HG02870 (cell line): Measurements from ENCODE around the gene KLRG1.
A peak's percentile ranks its signal among the peaks of the same experiment; 100 is the strongest.

ENCODE experiments used
- ATAC-seq: cut with Tn5 transposase; IDR thresholded peaks from one replicate; pipeline ENCODE4 v1.9.1; 2021; ENCODE audit warnings: mild to moderate bottlenecking, moderate library complexity; ENCODE audit not compliant: unreplicated experiment

KLRG1 gene

GRCh38 chr12:8989413-8989812 lies at the start of gene KLRG1:
Gene KLRG1 (plus strand): TSS chr12:8989546. CDS start chr12:8989636, 90 bp downstream.
- ATAC-seq, result no peak

- ATAC-seq, result no peak
Observed at GRCh38 chr12:8941691-8942478, 47.5 kb upstream of the KLRG1 start.

- no peak for ATAC-seq
Observed at GRCh38 chr12:8943565-8944186, 45.7 kb upstream of the KLRG1 start.

DNA sequence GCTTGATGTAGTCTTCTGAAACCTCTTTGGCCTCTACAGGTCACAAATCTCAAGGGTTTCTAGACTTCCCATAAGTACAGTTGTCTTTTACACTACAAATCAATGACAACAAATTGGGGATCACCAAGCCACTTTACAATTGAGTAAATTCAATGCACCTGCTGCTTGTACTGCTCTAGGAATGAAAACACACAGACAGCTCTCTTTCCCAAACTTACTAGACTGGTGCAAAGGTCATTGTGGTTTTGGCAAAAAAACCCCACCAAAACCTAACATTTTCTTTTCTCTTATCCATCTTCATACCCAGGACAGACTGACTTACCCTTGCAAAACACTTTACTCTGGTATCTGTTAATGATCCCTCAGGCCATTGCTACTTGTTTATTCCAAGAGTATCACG lies 42.6 kb upstream of the KLRG1 start:
- ATAC-seq, result no peak

DNA sequence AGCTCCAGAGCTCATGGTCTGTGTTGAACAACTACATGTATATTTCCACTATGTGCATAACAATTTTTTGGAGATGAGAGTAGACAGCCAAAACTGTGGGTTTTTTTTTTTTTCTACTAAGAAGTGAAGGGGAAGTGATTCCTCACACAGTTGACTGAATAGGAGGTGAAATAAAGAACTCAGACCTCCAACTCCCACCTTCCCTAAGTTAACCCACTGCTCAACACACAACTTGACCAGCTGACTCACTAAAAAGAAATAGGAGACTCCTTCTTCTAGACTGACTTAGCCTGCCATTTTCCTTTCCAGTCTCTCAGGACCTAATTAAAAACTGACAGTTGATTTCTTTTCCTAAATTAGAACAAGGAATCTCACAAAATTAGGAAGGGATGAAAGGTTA lies 41.6 kb upstream of the KLRG1 start:
- no peak for ATAC-seq

- ATAC-seq, result no peak
Observed at GRCh38 chr12:8948701-8949341, 40.5 kb upstream of the KLRG1 start.

DNA sequence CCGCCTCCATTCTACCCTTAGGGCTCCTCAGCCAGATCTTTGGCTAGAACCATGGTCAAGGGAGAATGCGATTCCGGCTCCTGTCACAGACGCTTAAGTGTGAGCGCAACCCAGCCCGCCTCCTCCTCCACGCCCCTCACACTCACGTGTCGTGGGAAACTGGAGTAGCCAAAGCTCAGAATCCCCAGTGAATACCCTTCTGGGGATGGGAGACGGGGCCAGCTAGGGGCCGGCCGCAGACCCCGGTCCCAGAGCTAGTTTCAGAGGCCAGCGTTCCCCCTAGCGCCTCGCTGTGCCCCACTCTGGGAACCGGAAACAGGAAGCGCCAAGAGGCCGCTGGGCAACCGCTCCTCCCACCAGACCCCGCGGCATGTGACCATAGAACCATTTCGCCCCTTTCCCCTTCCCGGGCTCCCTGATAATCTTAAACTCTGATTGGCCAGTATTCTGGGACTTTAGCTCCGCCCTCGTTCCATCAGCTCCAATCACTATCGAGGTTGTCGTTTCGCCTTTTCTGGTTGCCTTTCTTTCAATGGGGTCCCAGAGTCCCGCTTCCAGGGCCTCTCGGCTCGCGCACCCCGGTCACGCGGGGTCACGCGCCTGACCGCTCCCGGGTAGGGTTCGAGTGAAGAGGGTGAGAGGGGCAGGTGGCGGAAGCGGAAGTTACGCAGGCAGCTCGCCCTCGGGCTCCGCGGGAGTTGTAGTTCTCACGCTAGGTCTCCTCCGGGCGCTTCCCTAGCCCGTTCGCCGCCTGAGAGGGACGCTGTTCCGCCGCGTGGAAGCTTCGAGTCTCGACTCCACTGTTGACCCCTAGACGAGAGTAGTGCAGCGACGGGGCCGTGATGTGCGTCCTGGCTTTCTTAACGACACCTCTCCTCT lies 39.8 kb upstream of the KLRG1 start, which contains the start of gene M6PR:
TSS of gene M6PR (minus strand) at position 304 of the 879 bp plus-strand sequence. CDS start 3,241 bp downstream, outside the sequence.
- peak; percentile 80 for ATAC-seq

DNA sequence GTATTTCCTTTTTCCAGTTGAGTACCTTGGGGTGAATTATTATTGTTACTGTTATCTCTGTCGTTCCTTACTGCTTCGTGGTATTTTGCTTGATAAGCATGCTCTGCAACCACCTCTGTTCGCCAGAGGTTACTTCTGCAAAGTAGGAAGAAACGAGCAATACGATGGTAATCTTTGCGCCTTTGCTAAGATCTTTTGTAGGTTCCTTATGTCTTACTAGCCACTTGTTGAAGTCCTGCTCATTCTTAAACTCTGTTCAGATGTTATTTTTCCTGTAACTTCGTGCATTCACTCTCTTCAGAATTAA lies 39.2 kb upstream of the KLRG1 start:
- ATAC-seq, result no peak

GRCh38 chr12:8950702-8951478 lies 38.5 kb upstream of the KLRG1 start:
- ATAC-seq, result no peak

- ATAC-seq, result no peak
Observed at GRCh38 chr12:8951744-8952143, 37.6 kb upstream of the KLRG1 start.

DNA sequence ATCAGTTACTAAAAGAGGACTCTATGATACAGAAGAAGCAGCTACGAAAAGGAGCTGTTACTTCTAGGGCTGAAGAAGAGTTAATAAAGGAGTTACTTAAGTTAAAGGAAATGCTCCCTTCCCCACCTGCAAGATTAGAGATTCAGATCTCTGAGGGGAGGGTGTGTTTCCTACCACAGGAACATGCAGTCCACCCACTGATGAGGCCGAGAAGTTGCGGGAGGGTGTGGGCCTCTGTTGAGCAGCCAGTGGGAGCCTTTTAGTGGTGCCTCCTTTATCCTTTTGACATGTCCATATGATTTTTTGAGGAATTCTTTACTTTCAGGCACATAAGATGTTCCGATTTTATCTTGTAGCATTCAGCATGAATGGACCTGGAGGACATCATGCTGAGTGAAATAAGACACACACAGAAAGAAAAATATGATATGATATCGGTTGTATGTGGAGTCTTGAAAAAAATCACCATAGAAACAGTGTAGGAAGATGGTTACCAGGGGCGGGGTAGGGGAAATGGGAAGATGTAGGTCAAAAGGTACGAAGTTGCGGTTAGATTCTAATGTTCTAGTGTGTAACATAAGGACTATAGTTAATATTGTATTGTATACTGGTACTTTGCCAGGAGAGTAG lies 35.5 kb upstream of the KLRG1 start:
- no peak for ATAC-seq

DNA sequence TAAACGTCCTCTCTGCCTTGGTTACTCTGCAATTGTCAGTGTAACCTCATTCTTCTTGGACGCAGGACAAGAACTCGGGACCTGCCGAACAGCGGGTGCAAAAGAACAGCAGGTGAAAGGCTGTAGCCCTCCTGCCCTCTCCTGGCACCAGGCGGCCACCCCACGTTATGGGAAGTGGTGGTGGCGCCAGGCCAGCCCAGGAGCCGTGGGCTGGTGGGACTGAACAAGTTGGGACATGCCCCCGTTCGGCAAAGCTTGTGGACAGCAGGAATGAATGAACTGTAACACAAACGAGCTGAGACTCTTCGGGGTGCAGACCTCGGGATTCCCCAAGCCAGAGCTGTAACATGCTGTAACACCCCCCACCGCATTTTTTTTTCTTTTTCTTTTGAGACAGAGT lies 33.3 kb upstream of the KLRG1 start:
- no peak for ATAC-seq

DNA sequence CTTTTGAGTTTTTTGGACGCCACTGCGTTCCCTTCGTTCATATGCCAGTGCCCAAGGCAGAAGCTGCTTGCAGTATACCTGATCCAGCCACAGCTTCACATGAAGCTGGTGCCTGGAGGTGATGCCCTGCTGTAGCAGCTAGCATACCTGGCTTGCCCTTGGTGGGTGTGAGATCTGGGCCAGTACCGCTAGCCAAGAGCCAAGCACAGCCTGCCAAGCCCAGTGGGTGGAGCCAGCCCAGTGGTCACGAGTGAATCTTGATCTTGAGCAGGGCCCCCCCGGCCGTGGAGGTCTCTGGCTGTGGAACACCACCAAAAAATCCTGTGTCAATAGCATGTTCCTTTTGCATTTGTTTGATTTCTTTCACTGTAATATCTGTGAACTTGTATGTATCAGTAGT lies 32.6 kb upstream of the KLRG1 start:
- ATAC-seq, result no peak

DNA sequence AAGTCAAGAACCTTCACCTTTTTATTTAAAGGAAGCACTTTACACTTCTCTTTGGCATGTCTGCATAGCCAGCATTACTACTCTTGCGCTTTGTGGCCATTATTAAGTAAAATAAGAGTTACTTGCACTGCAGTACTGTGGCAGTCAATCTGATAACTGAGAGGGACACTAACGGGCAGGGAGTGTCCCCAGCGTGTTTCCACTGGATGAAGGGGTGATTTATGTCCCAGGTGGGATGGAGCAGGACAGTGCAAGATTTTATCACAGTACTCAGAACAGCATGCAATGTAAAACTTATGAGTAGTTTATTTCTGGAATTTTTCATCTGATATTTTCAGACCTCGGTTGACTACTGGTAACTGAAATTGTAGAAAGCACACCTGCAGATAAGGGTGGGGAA lies 31.8 kb upstream of the KLRG1 start:
- no peak for ATAC-seq

GRCh38 chr12:8958066-8958465 lies 31.3 kb upstream of the KLRG1 start:
- no peak for ATAC-seq

GRCh38 chr12:8960176-8960575 lies 29.2 kb upstream of the KLRG1 start:
- ATAC-seq, result no peak

GRCh38 chr12:8968761-8969160 lies 20.6 kb upstream of the KLRG1 start:
- ATAC-seq, result no peak

DNA sequence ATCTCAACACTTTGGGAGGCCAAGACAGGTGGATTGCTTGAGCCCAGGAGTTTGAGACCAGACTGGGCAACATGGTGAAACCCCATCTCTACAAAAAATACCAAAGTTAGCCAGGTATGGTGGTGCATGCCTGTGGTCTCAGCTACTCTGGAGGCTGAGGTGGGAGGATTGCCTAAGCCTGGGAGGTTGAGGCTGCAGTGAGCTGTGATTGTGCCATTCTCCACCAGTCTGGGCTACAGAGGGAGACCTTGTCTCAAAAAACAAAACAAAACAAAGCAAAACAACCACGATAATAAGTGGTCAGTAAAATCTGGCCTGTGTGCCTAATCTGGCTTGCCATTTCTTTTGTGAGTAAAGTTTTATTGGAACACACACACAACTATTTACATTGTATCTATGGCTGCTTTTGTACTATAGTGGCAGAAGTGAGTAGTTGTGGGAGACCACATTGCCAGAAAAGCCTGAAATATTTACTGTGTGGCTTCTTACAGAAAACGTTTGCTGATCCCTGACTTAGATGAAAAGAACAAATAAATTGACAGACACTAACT lies 19.4 kb upstream of the KLRG1 start:
- no peak for ATAC-seq

DNA sequence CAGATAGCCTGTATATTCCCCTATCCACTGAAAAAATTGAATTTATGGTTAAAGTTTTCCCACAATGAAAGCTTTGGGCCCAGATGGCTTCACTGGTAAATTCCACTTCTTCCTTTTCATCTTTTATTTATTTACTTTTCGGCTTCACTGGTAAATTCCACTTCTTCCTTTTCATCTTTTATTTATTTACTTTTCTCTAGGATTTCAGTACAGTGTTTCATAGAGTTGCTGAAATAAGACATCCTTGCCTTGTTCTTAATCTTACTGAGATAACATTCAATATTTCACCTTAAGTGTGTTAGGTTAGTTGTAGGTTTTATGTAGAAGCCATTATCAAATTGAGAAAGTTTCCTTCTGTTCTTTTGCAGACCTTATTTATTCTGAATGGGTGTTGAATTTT lies 18.9 kb upstream of the KLRG1 start:
- ATAC-seq, result no peak

GRCh38 chr12:8980137-8980536 lies 9.2 kb upstream of the KLRG1 start:
- no peak for ATAC-seq
